WTC11 (cell line): ENCODE data around the gene LIN9. TPM values are rescaled to one million over a fixed set of nuclear protein-coding genes. Genes with fewer than 3 reads are reported as not detected.

ENCODE experiments used
- ATAC-seq: fragments of 200-7000 bp; cut with Tn5 transposase; 2 replicates; pipeline ENCODE4 v1.10.0; 2021; ENCODE audit warnings: mild to moderate bottlenecking, moderate library complexity
- CTCF ChIA-PET: fragments of 300-600 bp; sonication (Branson Sonifier 250); formaldehyde crosslinking; loops from one replicate; lab custom pipeline; 2021; ENCODE audit warnings: antibody characterized with exemption; lab: Charles Lee
- POLR2A ChIA-PET: fragments of 350-600 bp; sonication (Branson Sonifier 250); formaldehyde crosslinking; loops from one replicate; lab custom pipeline; 2021; ENCODE audit warnings: antibody characterized with exemption; lab: Charles Lee
- DNase-seq: peaks from one replicate; pipeline ENCODE4 v3.0.0; 2021; ENCODE audit warnings: low spot score
- H3K27ac Mint-ChIP-seq: 2 replicates; pipeline ENCODE4 v1.8.0; 2021; ENCODE audit warnings: mixed read lengths
- H3K27me3 Mint-ChIP-seq: 2 replicates; pipeline ENCODE4 v1.8.0; 2021; ENCODE audit warnings: low read depth, mild to moderate bottlenecking, moderate library complexity, mixed read lengths
- H3K36me3 Mint-ChIP-seq: 2 replicates; pipeline ENCODE4 v1.8.0; 2021; ENCODE audit warnings: mixed read lengths
- H3K4me1 Mint-ChIP-seq: 2 replicates; pipeline ENCODE4 v1.8.0; 2022; ENCODE audit warnings: mixed read lengths
- H3K4me3 Mint-ChIP-seq: 2 replicates; pipeline ENCODE4 v1.8.0; 2021; ENCODE audit warnings: mild to moderate bottlenecking, moderate library complexity, mixed read lengths
- H3K9me3 Mint-ChIP-seq: 2 replicates; pipeline ENCODE4 v1.8.0; 2021; ENCODE audit warnings: mixed read lengths
- ATF6 ChIP-seq: sonication (generic); formaldehyde crosslinking; IDR thresholded peaks from 2 replicates; pipeline ENCODE4 v1.8.1; 2023; ENCODE audit warnings: mild to moderate bottlenecking, missing genetic modification reagents
- CTCF ChIP-seq: fragments of 200-600 bp; IDR thresholded peaks from 2 replicates; pipeline ENCODE4 v1.8.0; 2022; ENCODE audit warnings: antibody characterized with exemption
- ELF4 ChIP-seq: sonication (generic); formaldehyde crosslinking; IDR thresholded peaks from 2 replicates; pipeline ENCODE4 v1.8.1; 2022; ENCODE audit warnings: low read depth, mild to moderate bottlenecking, moderate library complexity, missing genetic modification reagents
- ERG ChIP-seq: fragments of 250-450 bp; sonication (Bioruptor Pico); IDR thresholded peaks from 2 replicates; pipeline ENCODE4 v1.8.0; 2021; ENCODE audit warnings: mild to moderate bottlenecking
- GRHL2 ChIP-seq: fragments of 250-450 bp; sonication (Bioruptor Pico); IDR thresholded peaks from 2 replicates; pipeline ENCODE4 v1.8.0; 2022; ENCODE audit warnings: mild to moderate bottlenecking, moderate library complexity; ENCODE audit not compliant: insufficient replicate concordance, severe bottlenecking
- IRF2 ChIP-seq: sonication (generic); formaldehyde crosslinking; IDR thresholded peaks from 2 replicates; pipeline ENCODE4 v1.8.0; 2022; ENCODE audit warnings: low read depth, missing genetic modification reagents, borderline replicate concordance
- JUN ChIP-seq: sonication (generic); formaldehyde crosslinking; IDR thresholded peaks from 2 replicates; pipeline ENCODE4 v1.8.0; 2023; ENCODE audit warnings: mild to moderate bottlenecking, missing genetic modification reagents
- MXD4 ChIP-seq: fragments of 250-450 bp; sonication (Bioruptor Pico); IDR thresholded peaks from 2 replicates; pipeline ENCODE4 v1.8.0; 2021; ENCODE audit warnings: mild to moderate bottlenecking, moderate library complexity, borderline replicate concordance
- PRRX2 ChIP-seq: fragments of 250-450 bp; sonication (Bioruptor Pico); IDR thresholded peaks from 2 replicates; pipeline ENCODE4 v1.8.0; 2021; ENCODE audit warnings: mild to moderate bottlenecking
- RELA ChIP-seq: sonication (generic); formaldehyde crosslinking; IDR thresholded peaks from 2 replicates; pipeline ENCODE4 v1.8.1; 2022; ENCODE audit warnings: missing genetic modification reagents, mild to moderate bottlenecking, borderline replicate concordance
- SOX15 ChIP-seq: fragments of 250-450 bp; sonication (Bioruptor Pico); IDR thresholded peaks from 2 replicates; pipeline ENCODE4 v1.9.0; 2021; ENCODE audit warnings: mild to moderate bottlenecking
- SP1 ChIP-seq: sonication (generic); formaldehyde crosslinking; conservative IDR thresholded peaks from 2 replicates; pipeline ENCODE4 v1.8.1; 2022; ENCODE audit warnings: missing genetic modification reagents
- ZBTB21 ChIP-seq: sonication (generic); formaldehyde crosslinking; IDR thresholded peaks from 2 replicates; pipeline ENCODE4 v1.8.1; 2023; ENCODE audit warnings: mild to moderate bottlenecking, missing genetic modification reagents, borderline replicate concordance
- ZNF423 ChIP-seq: fragments of 250-450 bp; sonication (Bioruptor Pico); IDR thresholded peaks from 2 replicates; pipeline ENCODE4 v2.1.2; 2022; ENCODE audit warnings: mild to moderate bottlenecking, moderate library complexity
- ZNF512 ChIP-seq: sonication (generic); formaldehyde crosslinking; IDR thresholded peaks from 2 replicates; pipeline ENCODE4 v1.8.1; 2022; ENCODE audit warnings: missing genetic modification reagents, borderline replicate concordance
- ZNF671 ChIP-seq: fragments of 250-450 bp; sonication (Bioruptor Pico); IDR thresholded peaks from 2 replicates; pipeline ENCODE4 v1.8.0; 2021; ENCODE audit warnings: mild to moderate bottlenecking
- total RNA-seq: library from RNA; stranded (reverse); gene quantifications from 3 replicates; pipeline ENCODE4 v1.2.3, GENCODE V29; 2021
- TF ChIP-seq, protein P1 (sequence below): sonication (generic); formaldehyde crosslinking; IDR thresholded peaks from 2 replicates; pipeline ENCODE4 v1.8.0; 2023; ENCODE audit warnings: missing genetic modification reagents
- TF ChIP-seq, protein P2 (sequence below): sonication (generic); formaldehyde crosslinking; IDR thresholded peaks from 2 replicates; pipeline ENCODE4 v1.8.0; 2022; ENCODE audit warnings: mild to moderate bottlenecking, missing genetic modification reagents
- TF ChIP-seq, protein P3 (sequence below): fragments of 250-450 bp; sonication (Bioruptor Pico); IDR thresholded peaks from 2 replicates; pipeline ENCODE4 v1.9.0; 2021; ENCODE audit warnings: mild to moderate bottlenecking
- TF ChIP-seq, protein P4 (sequence below): sonication (generic); formaldehyde crosslinking; IDR thresholded peaks from 2 replicates; pipeline ENCODE4 v1.8.0; 2023; ENCODE audit warnings: mild to moderate bottlenecking, missing genetic modification reagents

Gene LIN9
- total RNA-seq, 1 experiment from 2014 or later, result 15.7 TPM

DNA sequence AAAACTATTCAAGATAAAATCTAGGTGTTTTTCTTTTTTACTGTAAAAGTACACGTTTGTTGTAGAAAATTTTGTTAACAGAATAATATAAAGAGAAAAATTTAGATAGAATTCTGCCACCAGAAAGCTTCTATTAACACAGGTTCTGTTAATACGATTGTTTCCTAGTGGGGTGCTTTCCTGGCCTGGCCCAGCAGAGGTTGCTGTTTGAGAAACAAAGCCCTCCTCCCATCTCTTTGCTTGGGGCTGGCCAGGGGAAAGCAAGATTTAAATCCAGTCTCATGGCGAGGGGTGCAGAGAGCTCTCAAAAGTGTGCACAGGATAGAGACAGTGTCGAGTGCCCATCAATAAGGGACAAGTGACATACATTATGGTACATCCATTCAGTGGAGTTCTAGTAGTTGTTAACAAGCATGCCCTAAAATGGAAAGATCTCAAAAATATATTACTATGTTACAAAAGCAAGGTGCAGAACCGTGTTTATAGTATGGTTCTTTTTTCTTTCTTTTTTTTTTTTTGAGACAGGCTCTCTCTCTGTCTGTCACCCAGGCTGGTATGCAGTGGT, 107.9 kb downstream of the LIN9 start:
- peaks cover 19% of the 10 kb centered on the region for H3K4me1 Mint-ChIP-seq
- no peaks in the 10 kb centered on the region; the same call in 1 of the 2 replicates for H3K27me3 Mint-ChIP-seq
- H3K9me3 Mint-ChIP-seq, result no peaks in the 10 kb centered on the region
- no peak overlapping the region for H3K27ac Mint-ChIP-seq
- DNase-seq, result peak; percentile 60
- no peak overlapping the region for H3K4me3 Mint-ChIP-seq
- POLR2A ChIA-PET, result no interaction called here
- CTCF ChIA-PET, result interaction anchor here (0.6 to 3.5 kb wide), 25 partner anchors 9 to 548 kb away, joined by 3 to 43 read pairs (median 4); partner anchors contain the start of genes ENAH, LIN9, MIXL1 and PARP1
- no peak for TF ChIP-seq IRF2
- no peak for TF ChIP-seq ERG (CRISPR knock-in tag)
- TF ChIP-seq ZNF671, result no peak
- TF ChIP-seq PRRX2, result no peak
- no peak for TF ChIP-seq CTCF
- no peak for TF ChIP-seq MXD4 (CRISPR knock-in tag)
- TF ChIP-seq, protein P1, sequence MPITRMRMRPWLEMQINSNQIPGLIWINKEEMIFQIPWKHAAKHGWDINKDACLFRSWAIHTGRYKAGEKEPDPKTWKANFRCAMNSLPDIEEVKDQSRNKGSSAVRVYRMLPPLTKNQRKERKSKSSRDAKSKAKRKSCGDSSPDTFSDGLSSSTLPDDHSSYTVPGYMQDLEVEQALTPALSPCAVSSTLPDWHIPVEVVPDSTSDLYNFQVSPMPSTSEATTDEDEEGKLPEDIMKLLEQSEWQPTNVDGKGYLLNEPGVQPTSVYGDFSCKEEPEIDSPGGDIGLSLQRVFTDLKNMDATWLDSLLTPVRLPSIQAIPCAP (CRISPR knock-in tag), result no peak
- no peak for TF ChIP-seq JUN (CRISPR knock-in tag)
- no peak for TF ChIP-seq ATF6
- TF ChIP-seq, protein P2, sequence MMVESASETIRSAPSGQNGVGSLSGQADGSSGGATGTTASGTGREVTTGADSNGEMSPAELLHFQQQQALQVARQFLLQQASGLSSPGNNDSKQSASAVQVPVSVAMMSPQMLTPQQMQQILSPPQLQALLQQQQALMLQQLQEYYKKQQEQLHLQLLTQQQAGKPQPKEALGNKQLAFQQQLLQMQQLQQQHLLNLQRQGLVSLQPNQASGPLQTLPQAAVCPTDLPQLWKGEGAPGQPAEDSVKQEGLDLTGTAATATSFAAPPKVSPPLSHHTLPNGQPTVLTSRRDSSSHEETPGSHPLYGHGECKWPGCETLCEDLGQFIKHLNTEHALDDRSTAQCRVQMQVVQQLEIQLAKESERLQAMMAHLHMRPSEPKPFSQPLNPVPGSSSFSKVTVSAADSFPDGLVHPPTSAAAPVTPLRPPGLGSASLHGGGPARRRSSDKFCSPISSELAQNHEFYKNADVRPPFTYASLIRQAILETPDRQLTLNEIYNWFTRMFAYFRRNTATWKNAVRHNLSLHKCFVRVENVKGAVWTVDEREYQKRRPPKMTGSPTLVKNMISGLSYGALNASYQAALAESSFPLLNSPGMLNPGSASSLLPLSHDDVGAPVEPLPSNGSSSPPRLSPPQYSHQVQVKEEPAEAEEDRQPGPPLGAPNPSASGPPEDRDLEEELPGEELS, result no peak
- no peak for TF ChIP-seq RELA (CRISPR knock-in tag)
- TF ChIP-seq, protein P3, sequence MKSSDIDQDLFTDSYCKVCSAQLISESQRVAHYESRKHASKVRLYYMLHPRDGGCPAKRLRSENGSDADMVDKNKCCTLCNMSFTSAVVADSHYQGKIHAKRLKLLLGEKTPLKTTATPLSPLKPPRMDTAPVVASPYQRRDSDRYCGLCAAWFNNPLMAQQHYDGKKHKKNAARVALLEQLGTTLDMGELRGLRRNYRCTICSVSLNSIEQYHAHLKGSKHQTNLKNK (CRISPR knock-in tag), result no peak
- no peak for TF ChIP-seq SP1 (CRISPR knock-in tag)
- TF ChIP-seq GRHL2, result no peak
- no peak for TF ChIP-seq SOX15 (CRISPR knock-in tag)
- TF ChIP-seq ELF4 (CRISPR knock-in tag), result no peak
- TF ChIP-seq ZBTB21 (CRISPR knock-in tag), result no peak
- H3K36me3 Mint-ChIP-seq, result no peaks in the 10 kb centered on the region
- peak; percentile 75 for ATAC-seq

DNA sequence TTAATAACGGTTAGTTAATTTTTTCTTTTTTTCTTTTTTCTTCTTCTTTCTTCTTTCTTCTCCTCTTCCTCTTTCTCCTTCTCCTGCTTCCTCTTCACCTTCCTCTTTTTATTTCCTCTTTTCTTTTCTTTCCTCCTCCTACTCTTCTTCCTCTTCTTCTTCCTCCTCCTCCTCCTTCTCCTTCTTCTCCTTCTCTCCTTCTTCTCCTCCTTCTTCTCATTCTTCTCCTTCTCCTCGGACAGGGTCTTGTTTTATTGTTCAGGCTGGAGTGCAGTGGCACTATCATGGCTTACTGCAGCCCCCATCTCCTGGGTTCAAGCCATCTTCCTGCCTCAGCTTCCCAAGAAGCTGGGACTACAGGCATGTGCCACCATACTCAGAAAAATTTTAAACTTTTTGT, 109.0 kb downstream of the LIN9 start:
- Mint-ChIP-seq H3K36me3 (no peaks in the 10 kb centered on the region), H3K27me3 (no peaks in the 10 kb centered on the region; the same call in 1 of the 2 replicates), H3K4me3 (no peak overlapping the region), H3K27ac (no peak overlapping the region), H3K9me3 (no peaks in the 10 kb centered on the region), H3K4me1 (peaks cover 22% of the 10 kb centered on the region)
- no peak for DNase-seq
- ATAC-seq, result no peak
- ChIA-PET POLR2A (no interaction called here), CTCF (interaction anchor here (1.0 to 3.5 kb wide), 4 partner anchors 23 to 133 kb away, joined by 3 to 43 read pairs (median 14); partner anchors contain the start of gene MIXL1)
- TF ChIP-seq, protein P4, sequence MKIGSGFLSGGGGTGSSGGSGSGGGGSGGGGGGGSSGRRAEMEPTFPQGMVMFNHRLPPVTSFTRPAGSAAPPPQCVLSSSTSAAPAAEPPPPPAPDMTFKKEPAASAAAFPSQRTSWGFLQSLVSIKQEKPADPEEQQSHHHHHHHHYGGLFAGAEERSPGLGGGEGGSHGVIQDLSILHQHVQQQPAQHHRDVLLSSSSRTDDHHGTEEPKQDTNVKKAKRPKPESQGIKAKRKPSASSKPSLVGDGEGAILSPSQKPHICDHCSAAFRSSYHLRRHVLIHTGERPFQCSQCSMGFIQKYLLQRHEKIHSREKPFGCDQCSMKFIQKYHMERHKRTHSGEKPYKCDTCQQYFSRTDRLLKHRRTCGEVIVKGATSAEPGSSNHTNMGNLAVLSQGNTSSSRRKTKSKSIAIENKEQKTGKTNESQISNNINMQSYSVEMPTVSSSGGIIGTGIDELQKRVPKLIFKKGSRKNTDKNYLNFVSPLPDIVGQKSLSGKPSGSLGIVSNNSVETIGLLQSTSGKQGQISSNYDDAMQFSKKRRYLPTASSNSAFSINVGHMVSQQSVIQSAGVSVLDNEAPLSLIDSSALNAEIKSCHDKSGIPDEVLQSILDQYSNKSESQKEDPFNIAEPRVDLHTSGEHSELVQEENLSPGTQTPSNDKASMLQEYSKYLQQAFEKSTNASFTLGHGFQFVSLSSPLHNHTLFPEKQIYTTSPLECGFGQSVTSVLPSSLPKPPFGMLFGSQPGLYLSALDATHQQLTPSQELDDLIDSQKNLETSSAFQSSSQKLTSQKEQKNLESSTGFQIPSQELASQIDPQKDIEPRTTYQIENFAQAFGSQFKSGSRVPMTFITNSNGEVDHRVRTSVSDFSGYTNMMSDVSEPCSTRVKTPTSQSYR (CRISPR knock-in tag), result no peak
- TF ChIP-seq ZNF512 (CRISPR knock-in tag), result 0 out of 2 replicates have a peak, but pooled peaks have one; percentile 63
- TF ChIP-seq ATF6, result no peak
- TF ChIP-seq ZNF423 (CRISPR knock-in tag), result no peak
- TF ChIP-seq SP1 (CRISPR knock-in tag), result no peak
